ENCODE results near the gene MGA.

Gene MGA

GRCh38 chr15:41658689-41659088 is 1.5 kb upstream of the MGA start:
- no peak for DNase-seq (ENCODE audit: low read depth)

- no peak for DNase-seq (ENCODE audit: low read depth)
Observed at GRCh38 chr15:41659190-41659589, 1.0 kb upstream of the MGA start.

DNA sequence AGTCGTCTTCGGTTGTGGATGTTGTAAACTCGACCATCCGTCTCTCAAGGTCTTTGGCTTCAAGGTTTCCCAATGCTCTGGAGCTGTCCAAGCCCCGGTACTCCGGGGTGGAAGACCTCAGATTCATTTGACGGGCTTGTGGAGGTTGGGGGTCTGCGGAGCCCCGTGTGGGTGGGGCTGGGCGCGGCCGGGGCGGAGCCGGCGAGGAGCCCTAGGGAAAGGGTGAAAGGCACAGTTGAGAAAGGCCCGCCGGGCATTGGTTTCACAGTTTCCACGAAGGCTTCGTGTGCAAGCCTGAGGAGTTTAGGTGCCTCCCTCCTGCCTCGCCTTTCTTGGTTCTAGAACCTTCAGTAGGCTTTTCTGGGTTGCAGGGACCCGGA is 360 bp upstream of the MGA start:
- no peak for DNase-seq (ENCODE audit: low read depth)

GRCh38 chr15:41661078-41661517 is 893 bp downstream of the MGA start:
- no peak for DNase-seq (ENCODE audit: low read depth)

DNA sequence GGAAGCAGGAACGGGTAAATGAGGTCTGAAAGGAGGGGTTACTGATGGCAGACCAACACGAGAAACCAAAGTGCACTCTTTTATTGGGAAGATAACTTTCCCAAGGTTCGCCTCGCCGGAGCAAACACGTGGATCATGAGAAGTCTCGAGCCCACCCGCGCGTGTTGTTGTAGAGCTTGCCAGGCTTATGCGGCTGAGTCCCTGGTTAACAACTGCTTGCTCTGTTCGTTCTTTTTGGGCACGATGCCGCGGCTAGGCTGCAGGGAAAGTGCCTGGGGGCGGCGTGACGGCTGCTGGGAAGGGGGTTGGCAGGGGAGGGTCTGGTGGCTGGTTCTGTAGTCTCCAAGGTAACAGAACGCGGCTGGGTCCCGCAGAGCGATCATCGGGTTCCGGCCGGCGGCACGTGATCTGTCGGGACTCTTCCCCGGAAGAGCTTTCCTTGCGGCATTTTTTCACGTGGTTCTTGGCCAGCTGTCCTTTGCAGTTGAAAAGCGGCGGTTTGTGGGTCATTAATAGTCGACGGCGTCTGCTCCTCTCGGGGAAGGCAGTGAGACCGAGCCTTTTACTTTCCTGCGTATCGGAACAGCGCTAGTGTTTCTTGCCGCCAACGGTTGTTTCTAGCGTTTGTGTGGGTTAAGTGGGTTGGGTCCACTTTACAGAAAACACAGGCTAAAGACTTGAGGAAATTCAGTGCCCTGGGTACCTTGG is 1.5 kb downstream of the MGA start:
- peak; percentile 65 for DNase-seq (ENCODE audit: low read depth)

GRCh38 chr15:41666353-41666920 is 6.2 kb downstream of the MGA start:
- no peak for DNase-seq (ENCODE audit: low read depth)

GRCh38 chr15:41669701-41670100 is 9.5 kb downstream of the MGA start:
- DNase-seq (ENCODE audit: low read depth), result no peak

GRCh38 chr15:41671656-41672648 is 11.7 kb downstream of the MGA start:
- DNase-seq (ENCODE audit: low read depth), result no peak

DNA sequence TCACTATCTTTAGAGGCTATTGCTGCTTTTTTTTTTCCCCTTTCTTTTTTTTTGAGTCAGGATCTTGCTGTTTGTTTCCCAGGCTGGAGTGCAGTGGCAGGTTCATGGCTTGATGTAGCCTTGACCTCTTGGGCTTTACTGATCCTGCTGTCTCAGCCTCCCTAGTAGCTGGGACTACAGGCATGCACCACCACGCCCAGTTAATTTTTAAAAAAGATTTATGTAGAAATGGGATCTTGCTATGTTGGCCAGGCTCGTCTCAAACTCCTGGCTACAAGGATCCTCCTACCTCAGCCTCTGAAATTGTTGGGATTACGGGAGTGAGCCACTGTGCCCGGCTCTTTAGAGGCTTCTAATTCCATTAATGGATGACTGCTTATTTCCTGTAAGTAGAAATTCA is 15.1 kb downstream of the MGA start:
- DNase-seq (ENCODE audit: low read depth), result no peak

DNA sequence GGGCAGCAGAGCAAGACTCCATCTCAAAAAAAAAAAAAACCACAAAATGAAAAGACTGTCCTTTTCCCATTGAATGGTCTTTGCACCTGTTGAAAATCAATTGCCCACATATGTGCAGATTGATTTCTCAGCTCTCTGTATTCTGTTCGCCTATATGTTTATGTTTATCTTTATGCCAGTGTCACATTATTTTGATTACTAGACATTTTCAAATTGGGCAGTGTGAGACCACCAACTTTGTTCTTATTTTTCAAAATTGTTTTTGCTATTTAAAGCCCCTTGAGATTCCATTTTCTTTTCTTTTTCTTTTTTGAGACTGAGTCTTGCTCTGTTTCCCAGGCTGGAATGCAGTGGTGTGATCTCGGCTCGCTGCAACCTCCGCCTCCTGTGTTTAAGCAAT is 18.5 kb downstream of the MGA start:
- no peak for DNase-seq (ENCODE audit: low read depth)

DNA sequence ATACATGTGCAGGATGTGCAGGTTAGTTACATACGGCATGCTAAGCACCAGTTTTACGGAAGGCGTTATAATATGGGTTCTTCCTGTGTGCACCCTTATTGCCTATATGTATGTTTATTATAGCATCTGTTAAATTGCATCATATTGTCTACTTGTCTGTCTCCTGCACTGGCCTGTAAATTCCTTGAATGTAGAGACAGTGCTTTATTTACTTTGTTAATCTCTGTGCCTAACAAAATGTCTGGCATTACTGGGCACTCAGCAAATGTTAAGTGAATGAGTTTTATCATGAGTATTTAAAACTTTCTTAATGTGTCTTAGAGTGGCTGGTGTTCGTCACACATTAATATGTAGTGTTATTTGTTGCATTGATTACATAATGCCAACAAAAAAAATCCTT is 23.8 kb downstream of the MGA start:
- no peak for DNase-seq (ENCODE audit: low read depth)

GRCh38 chr15:41688671-41689070 is 28.5 kb downstream of the MGA start:
- no peak for DNase-seq (ENCODE audit: low read depth)

DNA sequence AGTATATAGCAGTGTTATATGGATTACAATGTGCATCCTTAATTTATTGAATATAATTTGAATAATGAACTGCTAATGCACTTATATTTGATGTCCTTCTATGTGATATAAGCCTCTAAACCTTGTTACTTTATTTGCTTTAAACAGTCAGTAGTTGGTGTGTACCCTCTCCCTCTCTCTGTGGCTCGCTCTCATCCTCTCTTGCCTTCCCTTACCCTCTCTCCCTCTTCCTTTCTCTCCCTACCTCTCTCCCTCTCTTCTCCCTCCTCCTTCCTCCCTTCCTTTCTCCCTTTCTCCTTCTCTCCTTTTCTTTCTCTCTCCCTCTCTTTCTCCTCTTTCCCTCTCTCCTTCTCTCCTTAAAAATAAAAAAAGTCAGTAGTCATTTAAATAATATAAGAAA is 28.9 kb downstream of the MGA start:
- DNase-seq (ENCODE audit: low read depth), result no peak

DNA sequence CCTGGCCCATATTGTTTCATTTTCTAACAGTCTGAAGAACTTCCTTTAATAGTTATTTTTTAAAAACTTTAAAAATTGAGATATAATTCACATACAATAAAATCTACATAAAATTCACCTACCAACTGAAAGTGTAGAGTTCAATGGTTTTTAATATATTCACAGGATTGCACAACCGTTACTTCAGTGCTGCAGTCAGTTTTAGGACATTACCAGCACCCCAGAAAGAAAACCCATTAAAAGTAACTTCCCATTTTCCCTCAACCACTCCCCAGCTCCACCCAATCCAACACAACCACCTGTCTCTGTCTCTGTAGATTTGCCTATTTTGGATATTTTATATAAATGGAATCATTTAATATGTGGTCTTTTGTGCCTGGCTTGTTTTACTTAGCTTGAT is 29.6 kb downstream of the MGA start:
- no peak for DNase-seq (ENCODE audit: low read depth)

GRCh38 chr15:41690636-41691035 is 30.4 kb downstream of the MGA start:
- no peak for DNase-seq (ENCODE audit: low read depth)

GRCh38 chr15:41691471-41691870 is 31.3 kb downstream of the MGA start:
- DNase-seq (ENCODE audit: low read depth), result no peak

GRCh38 chr15:41692049-41692448 is 31.8 kb downstream of the MGA start:
- DNase-seq (ENCODE audit: low read depth), result no peak

GRCh38 chr15:41693757-41694156 is 33.6 kb downstream of the MGA start:
- no peak for DNase-seq (ENCODE audit: low read depth)

DNA sequence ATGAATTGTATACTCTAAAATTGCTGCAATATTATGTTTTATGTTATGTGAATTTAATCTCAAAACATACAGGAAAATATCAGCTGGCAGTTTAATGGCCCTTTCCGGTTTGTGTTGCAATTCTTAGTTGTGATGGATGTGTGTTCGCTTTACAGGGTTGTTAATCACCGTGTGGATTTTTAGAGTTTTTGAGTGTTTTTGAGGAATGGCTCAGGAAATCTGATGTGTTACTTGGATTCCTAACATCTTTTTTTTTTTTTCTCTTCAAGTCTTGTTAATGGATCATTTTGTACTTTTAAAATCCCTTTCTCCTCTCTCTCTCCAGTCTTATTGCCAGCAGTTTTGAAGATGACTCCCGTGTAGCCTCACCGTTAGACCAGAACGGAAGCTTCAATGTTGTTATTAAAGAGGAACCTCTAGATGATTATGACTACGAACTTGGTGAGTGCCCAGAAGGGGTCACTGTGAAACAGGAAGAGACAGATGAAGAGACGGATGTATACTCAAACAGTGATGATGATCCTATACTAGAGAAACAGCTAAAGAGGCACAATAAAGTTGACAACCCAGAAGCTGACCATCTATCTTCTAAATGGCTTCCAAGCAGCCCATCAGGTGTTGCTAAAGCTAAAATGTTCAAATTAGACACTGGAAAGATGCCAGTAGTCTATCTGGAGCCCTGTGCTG is 35.7 kb downstream of the MGA start:
- DNase-seq (ENCODE audit: low read depth), result peak; percentile 3

DNA sequence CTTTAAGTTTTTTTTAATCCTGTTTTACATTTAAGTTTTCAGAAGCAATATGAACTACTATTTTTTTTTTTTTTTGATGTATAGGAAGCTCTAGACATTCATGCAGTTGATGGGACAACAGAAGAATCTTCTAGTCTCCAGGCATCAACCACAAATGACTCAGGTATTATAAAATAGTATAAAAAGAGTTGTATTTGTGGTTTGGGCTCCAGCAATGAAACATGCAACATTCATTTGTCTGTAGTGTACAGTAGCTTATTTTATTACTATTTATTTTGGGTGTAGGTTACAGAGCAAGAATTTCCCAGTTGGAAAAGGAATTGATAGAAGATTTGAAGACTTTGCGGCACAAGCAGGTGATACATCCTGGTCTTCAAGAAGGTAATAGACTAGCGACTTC is 38.6 kb downstream of the MGA start:
- no peak for DNase-seq (ENCODE audit: low read depth)

GRCh38 chr15:41703120-41703519 is 42.9 kb downstream of the MGA start:
- DNase-seq (ENCODE audit: low read depth), result no peak

- no peak for DNase-seq (ENCODE audit: low read depth)
Observed at GRCh38 chr15:41713047-41713446, 52.8 kb downstream of the MGA start.
